ENCODE measurements around the gene GTF2A1. TPM values are rescaled to one million over a fixed set of nuclear protein-coding genes. Genes with fewer than 3 reads are reported as not detected.

GTF2A1 gene
- total RNA-seq, 1 donor from 2014 or later: 63.1 TPM

DNA sequence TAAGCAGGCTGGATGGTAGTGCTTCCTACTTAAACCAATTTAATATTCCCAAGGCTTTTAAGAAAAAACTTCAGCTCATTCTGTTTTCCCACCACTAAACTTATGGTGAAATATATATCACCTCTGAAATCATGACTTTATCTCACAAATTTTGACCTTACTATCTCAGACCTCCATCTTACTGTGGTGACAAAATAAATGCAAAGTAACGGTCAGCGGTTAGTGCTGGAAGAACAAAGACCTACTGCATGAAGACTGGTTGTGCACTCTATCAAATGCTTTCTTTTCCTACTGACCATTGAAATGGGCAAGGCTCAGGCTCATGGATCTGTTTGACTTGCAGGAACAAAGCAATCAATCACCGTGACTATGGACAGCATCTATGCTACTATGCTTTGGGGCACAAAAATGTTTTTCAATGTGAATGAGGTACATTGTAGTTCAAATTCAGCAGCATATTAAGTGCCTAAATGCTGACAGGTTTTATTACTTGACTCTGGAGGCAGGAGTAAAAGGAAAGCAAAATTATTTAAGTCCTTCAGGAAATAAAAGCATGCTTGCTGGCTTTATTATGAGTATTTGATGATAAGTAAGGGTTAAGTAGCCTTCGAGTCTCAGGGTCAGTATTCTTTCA lies 43.1 kb upstream of the GTF2A1 start:
- Histone ChIP-seq H4K20me1 (ENCODE audit: low read depth) (no peaks in the 10 kb centered on the region), H2AFZ (replicated peaks) (no peak overlapping the region), H3K4me3 (no peak overlapping the region), H3F3A (ENCODE audit: low read depth) (no peaks in the 10 kb centered on the region), H3K79me2 (ENCODE audit: low read depth) (no peaks in the 10 kb centered on the region), H3K9ac (no peak overlapping the region), H3K4me2 (no peak overlapping the region), H3K4me1 (no peaks in the 10 kb centered on the region), H3K27me3 (no peaks in the 10 kb centered on the region), H3K36me3 (no peaks in the 10 kb centered on the region), H3K9me3 (ENCODE audit: low read depth) (no peaks in the 10 kb centered on the region), H3K27ac (no peak overlapping the region)
- TF ChIP-seq, protein P1, sequence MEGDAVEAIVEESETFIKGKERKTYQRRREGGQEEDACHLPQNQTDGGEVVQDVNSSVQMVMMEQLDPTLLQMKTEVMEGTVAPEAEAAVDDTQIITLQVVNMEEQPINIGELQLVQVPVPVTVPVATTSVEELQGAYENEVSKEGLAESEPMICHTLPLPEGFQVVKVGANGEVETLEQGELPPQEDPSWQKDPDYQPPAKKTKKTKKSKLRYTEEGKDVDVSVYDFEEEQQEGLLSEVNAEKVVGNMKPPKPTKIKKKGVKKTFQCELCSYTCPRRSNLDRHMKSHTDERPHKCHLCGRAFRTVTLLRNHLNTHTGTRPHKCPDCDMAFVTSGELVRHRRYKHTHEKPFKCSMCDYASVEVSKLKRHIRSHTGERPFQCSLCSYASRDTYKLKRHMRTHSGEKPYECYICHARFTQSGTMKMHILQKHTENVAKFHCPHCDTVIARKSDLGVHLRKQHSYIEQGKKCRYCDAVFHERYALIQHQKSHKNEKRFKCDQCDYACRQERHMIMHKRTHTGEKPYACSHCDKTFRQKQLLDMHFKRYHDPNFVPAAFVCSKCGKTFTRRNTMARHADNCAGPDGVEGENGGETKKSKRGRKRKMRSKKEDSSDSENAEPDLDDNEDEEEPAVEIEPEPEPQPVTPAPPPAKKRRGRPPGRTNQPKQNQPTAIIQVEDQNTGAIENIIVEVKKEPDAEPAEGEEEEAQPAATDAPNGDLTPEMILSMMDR (IDR thresholded peaks at IDR 0.05): no peak
- no peak for TF ChIP-seq EZH2phosphoT487 (IDR thresholded peaks at IDR 0.05)
- TF ChIP-seq EZH2 (IDR thresholded peaks at IDR 0.05): no peak
- Mint-ChIP-seq H3K9me3 (no peaks in the 10 kb centered on the region), H3K27ac (peak overlapping the region; percentile 52), H3K36me3 (peaks cover 37% of the 10 kb centered on the region), H3K4me1 (peaks cover 6% of the 10 kb centered on the region), H3K27me3 (ENCODE audit: insufficient read depth, low read depth) (peaks cover 2% of the 10 kb centered on the region), H3K4me3 (no peak overlapping the region)
- DNase-seq (ENCODE audit: low spot score): no peak

GRCh38 chr14:81261176-81261575 lies 40.4 kb upstream of the GTF2A1 start:
- Histone ChIP-seq H3K4me1 (peaks cover 8% of the 10 kb centered on the region), H3K4me2 (no peak overlapping the region), H3K36me3 (no peaks in the 10 kb centered on the region), H3K27me3 (no peaks in the 10 kb centered on the region), H4K20me1 (ENCODE audit: low read depth) (no peaks in the 10 kb centered on the region), H3K27ac (no peak overlapping the region), H3K9me3 (ENCODE audit: low read depth) (no peaks in the 10 kb centered on the region), H3K9ac (no peak overlapping the region), H3K79me2 (ENCODE audit: low read depth) (no peaks in the 10 kb centered on the region), H3K4me3 (no peak overlapping the region), H2AFZ (replicated peaks) (no peak overlapping the region), H3F3A (ENCODE audit: low read depth) (no peaks in the 10 kb centered on the region)
- no peak for DNase-seq (ENCODE audit: low spot score)
- H3K27me3 Mint-ChIP-seq (ENCODE audit: insufficient read depth, low read depth): peaks cover 2% of the 10 kb centered on the region
- H3K4me1 Mint-ChIP-seq: peaks cover 12% of the 10 kb centered on the region
- H3K36me3 Mint-ChIP-seq: peaks cover 37% of the 10 kb centered on the region
- H3K9me3 Mint-ChIP-seq: peaks cover 5% of the 10 kb centered on the region
- no peak overlapping the region for H3K27ac Mint-ChIP-seq
- no peak overlapping the region for H3K4me3 Mint-ChIP-seq
- TF ChIP-seq EZH2 (IDR thresholded peaks at IDR 0.05) (no peak), EZH2phosphoT487 (IDR thresholded peaks at IDR 0.05) (no peak)
- TF ChIP-seq, protein P1 (IDR thresholded peaks at IDR 0.05): no peak

- peaks cover 10% of the 10 kb centered on the region for H3K4me1 ChIP-seq
- no peaks in the 10 kb centered on the region for H4K20me1 ChIP-seq (ENCODE audit: low read depth)
- peaks cover 2% of the 10 kb centered on the region for H3K27me3 Mint-ChIP-seq (ENCODE audit: insufficient read depth, low read depth)
- no peaks in the 10 kb centered on the region for H3K79me2 ChIP-seq (ENCODE audit: low read depth)
- H3K4me1 Mint-ChIP-seq: peaks cover 13% of the 10 kb centered on the region
- peaks cover 38% of the 10 kb centered on the region for H3K36me3 Mint-ChIP-seq
- H3K4me3 Mint-ChIP-seq: no peak overlapping the region
- no peak overlapping the region for H2AFZ ChIP-seq (replicated peaks)
- H3K9ac ChIP-seq: no peak overlapping the region
- TF ChIP-seq EZH2phosphoT487 (IDR thresholded peaks at IDR 0.05): no peak
- TF ChIP-seq EZH2 (IDR thresholded peaks at IDR 0.05): no peak
- TF ChIP-seq, protein P1 (IDR thresholded peaks at IDR 0.05): no peak
- no peak overlapping the region for H3K4me2 ChIP-seq
- DNase-seq (ENCODE audit: low spot score): no peak
- no peak overlapping the region for H3K27ac Mint-ChIP-seq
- H3F3A ChIP-seq (ENCODE audit: low read depth): no peaks in the 10 kb centered on the region
- H3K27ac ChIP-seq: no peak overlapping the region
- H3K9me3 ChIP-seq (ENCODE audit: low read depth): no peaks in the 10 kb centered on the region
- H3K9me3 Mint-ChIP-seq: peaks cover 5% of the 10 kb centered on the region
- H3K36me3 ChIP-seq: no peaks in the 10 kb centered on the region
- no peak overlapping the region for H3K4me3 ChIP-seq
- no peaks in the 10 kb centered on the region for H3K27me3 ChIP-seq
These were observed 40.0 kb upstream of the GTF2A1 start for GRCh38 chr14:81260732-81261131.

All from neural progenitor cell (in vitro differentiated cells).